GM23338 (cell line): Measurements from ENCODE around the gene SPATA45. TPM values are rescaled to one million over a fixed set of nuclear protein-coding genes. Genes with fewer than 3 reads are reported as not detected.

Experiments
- ATAC-seq: fragments of 200-7000 bp; cut with Tn5 transposase; 3 replicates; pipeline ENCODE4 v1.9.1; 2020
- DNase-seq: peaks from one replicate; pipeline ENCODE4 v3.0.0-alpha.2; 2015; ENCODE audit warnings: low spot score
- H2AFZ ChIP-seq: fragments of 200-600 bp; sonication (generic); 2 replicates; pipeline ENCODE4 v1.8.0; 2016; ENCODE audit warnings: antibody characterized with exemption, mild to moderate bottlenecking, moderate library complexity
- H3F3A ChIP-seq: fragments of 200-600 bp; sonication (generic); replicated peaks from 2 replicates; pipeline ENCODE4 v1.8.0; 2017; ENCODE audit warnings: antibody characterized with exemption, mixed run types, low read depth
- H3K27ac ChIP-seq: fragments of 200-600 bp; sonication (generic); 2 replicates; pipeline ENCODE4 v1.6.1; 2016; ENCODE audit warnings: low read depth
- H3K27me3 ChIP-seq: fragments of 200-600 bp; sonication (generic); 2 replicates; pipeline ENCODE4 v1.8.0; 2016; ENCODE audit warnings: mild to moderate bottlenecking, mixed run types, moderate library complexity; ENCODE audit not compliant: insufficient read depth
- H3K36me3 ChIP-seq: fragments of 200-600 bp; sonication (generic); 2 replicates; pipeline ENCODE4 v1.8.0; 2016; ENCODE audit warnings: mild to moderate bottlenecking; ENCODE audit not compliant: insufficient read depth
- H3K4me1 ChIP-seq: fragments of 200-600 bp; sonication (generic); 2 replicates; pipeline ENCODE4 v1.8.0; 2016; ENCODE audit warnings: mild to moderate bottlenecking, moderate library complexity; ENCODE audit not compliant: insufficient read depth
- H3K4me2 ChIP-seq: fragments of 200-600 bp; sonication (generic); 2 replicates; pipeline ENCODE4 v1.7.1; 2017; ENCODE audit warnings: mixed run types
- H3K4me3 ChIP-seq: fragments of 200-600 bp; sonication (generic); 2 replicates; pipeline ENCODE4 v1.6.1; 2016; ENCODE audit warnings: mixed run types
- H3K79me2 ChIP-seq: fragments of 200-600 bp; sonication (generic); replicated peaks from 2 replicates; pipeline ENCODE4 v1.8.0; 2017; ENCODE audit warnings: mild to moderate bottlenecking; ENCODE audit not compliant: insufficient read depth
- H3K9me2 ChIP-seq: fragments of 200-600 bp; sonication (generic); 2 replicates; pipeline ENCODE4 v1.8.0; 2017; ENCODE audit not compliant: insufficient read depth
- H4K20me1 ChIP-seq: fragments of 200-600 bp; sonication (generic); replicated peaks from 2 replicates; pipeline ENCODE4 v1.8.0; 2017; ENCODE audit warnings: mild to moderate bottlenecking; ENCODE audit not compliant: insufficient read depth
- H3K27ac Mint-ChIP-seq: 2 replicates; pipeline ENCODE4 v1.8.0; 2020; ENCODE audit warnings: inconsistent platforms, mild to moderate bottlenecking, moderate library complexity, mixed read lengths
- H3K27me3 Mint-ChIP-seq: 3 replicates; pipeline ENCODE4 v1.8.0; 2022; ENCODE audit warnings: low read depth, mild to moderate bottlenecking, moderate library complexity, mixed read lengths, inconsistent platforms; ENCODE audit not compliant: insufficient read depth, poor library complexity
- H3K36me3 Mint-ChIP-seq: 3 replicates; pipeline ENCODE4 v1.8.0; 2021; ENCODE audit warnings: low read depth, mild to moderate bottlenecking, inconsistent platforms, moderate library complexity, mixed read lengths
- H3K4me1 Mint-ChIP-seq: 3 replicates; pipeline ENCODE4 v1.8.0; 2020; ENCODE audit warnings: mild to moderate bottlenecking, inconsistent platforms, mixed read lengths
- H3K4me3 Mint-ChIP-seq: 3 replicates; pipeline ENCODE4 v1.8.0; 2021; ENCODE audit warnings: moderate library complexity, mild to moderate bottlenecking, inconsistent platforms, mixed read lengths
- H3K9me3 Mint-ChIP-seq: 3 replicates; pipeline ENCODE4 v1.8.0; 2020; ENCODE audit warnings: moderate library complexity, mild to moderate bottlenecking, inconsistent platforms, mixed read lengths
- CREB1 ChIP-seq: fragments of 250-450 bp; sonication (Bioruptor Pico); IDR thresholded peaks from 2 replicates; pipeline ENCODE4 v1.5.0; 2020; ENCODE audit warnings: low read depth, mild to moderate bottlenecking, moderate library complexity
- CTCF ChIP-seq, 2 experiments: fragments of 200-600 bp in 1 of 2; sonication (generic) in 1 of 2; conservative IDR thresholded peaks; 2 replicates each; pipeline versions ENCODE4 v1.5.1 to v1.6.1; 2016 to 2017; ENCODE audit warnings: antibody characterized with exemption in 2 of 2, low read depth in 2 of 2, mild to moderate bottlenecking in 2 of 2, moderate library complexity in 1 of 2
- ETS1 ChIP-seq: IDR thresholded peaks from 2 replicates; pipeline ENCODE4 v1.6.1; 2016; ENCODE audit warnings: antibody characterized with exemption
- EZH2 ChIP-seq: fragments of 200-600 bp; sonication (generic); IDR thresholded peaks from one replicate; pipeline ENCODE4 v1.8.0; 2017; ENCODE audit warnings: antibody characterized with exemption, mild to moderate bottlenecking, low read depth; ENCODE audit not compliant: unreplicated experiment
- EZH2phosphoT487 ChIP-seq: fragments of 200-600 bp; sonication (generic); IDR thresholded peaks from one replicate; pipeline ENCODE4 v1.8.1; 2018; ENCODE audit warnings: antibody characterized with exemption; ENCODE audit not compliant: unreplicated experiment
- JUNB ChIP-seq: IDR thresholded peaks from one replicate; pipeline ENCODE4 v1.6.1; 2016; ENCODE audit warnings: antibody characterized with exemption; ENCODE audit not compliant: unreplicated experiment
- NANOG ChIP-seq: IDR thresholded peaks from 2 replicates; pipeline ENCODE4 v1.6.1; 2016; ENCODE audit warnings: antibody characterized with exemption, borderline replicate concordance
- POLR2AphosphoS5 ChIP-seq: IDR thresholded peaks from 2 replicates; pipeline ENCODE4 v1.6.1; 2016; ENCODE audit warnings: antibody characterized with exemption, low read depth
- REST ChIP-seq: IDR thresholded peaks from one replicate; pipeline ENCODE4 v1.6.1; 2018; ENCODE audit warnings: antibody characterized with exemption; ENCODE audit not compliant: unreplicated experiment
- STAT1 ChIP-seq: IDR thresholded peaks from one replicate; pipeline ENCODE4 v1.6.1; 2016; ENCODE audit warnings: antibody characterized with exemption; ENCODE audit not compliant: unreplicated experiment
- ZNF114 ChIP-seq: fragments of 250-450 bp; sonication (Bioruptor Pico); IDR thresholded peaks from 2 replicates; pipeline ENCODE4 v1.5.0; 2020; ENCODE audit warnings: mild to moderate bottlenecking, moderate library complexity
- ZNF331 ChIP-seq: fragments of 250-450 bp; sonication (Bioruptor Pico); IDR thresholded peaks from 2 replicates; pipeline ENCODE4 v1.5.0; 2020; ENCODE audit warnings: low read depth, mild to moderate bottlenecking, moderate library complexity
- ZNF462 ChIP-seq: fragments of 250-450 bp; sonication (Bioruptor Pico); IDR thresholded peaks from 2 replicates; pipeline ENCODE4 v1.5.0; 2020; ENCODE audit warnings: mild to moderate bottlenecking, moderate library complexity
- polyA plus RNA-seq: library from polyadenylated mRNA; unstranded; fragments of >200 nt; fragmentation: Nextera tagmentation; extraction: Ambion mirVana; gene quantifications from 2 replicates; pipeline ENCODE4 v1.2.1, GENCODE V29; 2016
- total RNA-seq: library from RNA; depleted of rRNA; stranded (reverse); fragments of >200 nt; shearing (Covaris generic); gene quantifications from 2 replicates; pipeline ENCODE4 v1.2.3, GENCODE V29; 2014

Gene SPATA45
- total and polyA plus RNA-seq, 2 experiments from 2014 or later, result not detected

GRCh38 chr1:212781225-212781624 lies 66.2 kb downstream of the SPATA45 start:
- peaks cover 45% of the 10 kb centered on the region for H3K36me3 ChIP-seq
- TF ChIP-seq ZNF114 (CRISPR knock-in tag) (no peak), CREB1 (CRISPR knock-in tag) (no peak), POLR2AphosphoS5 (no peak), ZNF462 (CRISPR knock-in tag) (no peak), CTCF (conservative IDR thresholded peaks at IDR 0.05; ENCODE audit: low read depth in 2 of 2) (no peak), EZH2 (no peak), JUNB (no peak), NANOG (no peak), EZH2phosphoT487 (no peak), ETS1 (no peak), STAT1 (no peak), ZNF331 (CRISPR knock-in tag) (no peak), REST (no peak)

More at GRCh38 chr1:212781225-212781624, 66.2 kb downstream of the SPATA45 start:
- Histone ChIP-seq H3K79me2 (no peaks in the 10 kb centered on the region), H3K4me3 (no peak overlapping the region), H3K4me1 (no peaks in the 10 kb centered on the region), H3K27ac (no peak overlapping the region), H3K4me2 (no peak overlapping the region), H3K9me2 (no peaks in the 10 kb centered on the region), H3K27me3 (no peaks in the 10 kb centered on the region), H2AFZ (no peak overlapping the region), H3F3A (no peaks in the 10 kb centered on the region; the same call in 1 of the 2 replicates), H4K20me1 (0 out of 2 replicates have a peak, but pooled peaks cover 3% of the 10 kb centered on the region)
- H3K4me3 Mint-ChIP-seq, result no peak overlapping the region
- peaks cover 24% of the 10 kb centered on the region for H3K9me3 Mint-ChIP-seq
- H3K27me3 Mint-ChIP-seq, result no peaks in the 10 kb centered on the region
- H3K27ac Mint-ChIP-seq, result no peak overlapping the region
- ATAC-seq (no peak), DNase-seq (no peak)
- peaks cover 76% of the 10 kb centered on the region for H3K36me3 Mint-ChIP-seq
- no peaks in the 10 kb centered on the region for H3K4me1 Mint-ChIP-seq
